HG03354 (cell line): ENCODE measurements around the gene PYGM.

ENCODE experiments used
- ATAC-seq: cut with Tn5 transposase; IDR thresholded peaks from one replicate; pipeline ENCODE4 v1.9.1; 2021; ENCODE audit warnings: mild to moderate bottlenecking; ENCODE audit not compliant: unreplicated experiment, poor library complexity, severe bottlenecking

The PYGM gene

GRCh38 chr11:64759722-64760719, at the start of gene PYGM:
Gene PYGM (minus strand): TSS chr11:64759974. CDS start chr11:64759898, 76 bp downstream.
- ATAC-seq, result no peak

- ATAC-seq, result no peak
Observed at GRCh38 chr11:64805481-64805880, 45.7 kb upstream of the PYGM start.

- ATAC-seq, result no peak
Observed at GRCh38 chr11:64804346-64805210, 44.8 kb upstream of the PYGM start.

- no peak for ATAC-seq
Observed at GRCh38 chr11:64803846-64804345, 44.1 kb upstream of the PYGM start.

- peak; percentile 66 for ATAC-seq
Observed at GRCh38 chr11:64803158-64803845, 43.5 kb upstream of the PYGM start, which contains the start of gene MAP4K2. Gene MAP4K2 (minus strand): TSS chr11:64803214. CDS start chr11:64803149, 65 bp downstream.

GRCh38 chr11:64802370-64803157, 42.8 kb upstream of the PYGM start:
- peak; percentile 25 for ATAC-seq

- no peak for ATAC-seq
Observed at GRCh38 chr11:64801561-64802369, 42.0 kb upstream of the PYGM start.

GRCh38 chr11:64801158-64801464, 41.3 kb upstream of the PYGM start:
- ATAC-seq, result no peak

- no peak for ATAC-seq
Observed at GRCh38 chr11:64800303-64801157, 40.8 kb upstream of the PYGM start.

GRCh38 chr11:64799623-64800302, 40.0 kb upstream of the PYGM start:
- no peak for ATAC-seq

- no peak for ATAC-seq
Observed at GRCh38 chr11:64799256-64799622, 39.5 kb upstream of the PYGM start.

GRCh38 chr11:64796757-64797541, 37.2 kb upstream of the PYGM start:
- no peak for ATAC-seq

GRCh38 chr11:64796047-64796756, 36.4 kb upstream of the PYGM start:
- no peak for ATAC-seq

GRCh38 chr11:64794526-64794925, 34.8 kb upstream of the PYGM start:
- no peak for ATAC-seq
